Stimulated activated CD4-positive, alpha-beta T cell treated with anti-CD3 and anti-CD28 coated beads, TNF-alpha, amount 100 ng/mL, for 48 hours (primary cell): ENCODE measurements around the gene GALNTL6.

Source experiments
- DNase-seq, 3 donors: peaks; one replicate each; pipeline ENCODE4 v3.0.0-alpha.2; 2020; ENCODE audit warnings: low read depth in 3 of 3

Gene GALNTL6

DNA sequence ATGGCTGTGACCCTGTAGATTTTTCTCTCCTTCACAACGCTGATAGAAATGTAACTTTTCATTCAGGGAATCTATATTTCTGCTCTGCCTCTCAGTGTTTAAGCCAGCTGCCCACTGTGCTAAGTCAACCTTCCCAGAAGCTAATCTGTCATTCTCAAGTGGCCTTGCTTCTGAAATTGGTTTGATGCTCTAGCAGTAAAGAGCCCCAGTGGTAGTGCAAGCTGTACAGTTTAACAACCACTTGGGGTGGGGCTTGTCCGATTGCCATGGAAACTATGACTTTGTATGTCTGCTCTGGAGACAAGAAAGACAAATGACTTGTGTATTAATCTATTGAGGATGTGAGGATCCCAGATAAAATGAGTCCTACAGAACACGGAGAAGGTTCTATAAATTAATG is 734.5 kb downstream of the GALNTL6 start:
- no peak for DNase-seq

DNA sequence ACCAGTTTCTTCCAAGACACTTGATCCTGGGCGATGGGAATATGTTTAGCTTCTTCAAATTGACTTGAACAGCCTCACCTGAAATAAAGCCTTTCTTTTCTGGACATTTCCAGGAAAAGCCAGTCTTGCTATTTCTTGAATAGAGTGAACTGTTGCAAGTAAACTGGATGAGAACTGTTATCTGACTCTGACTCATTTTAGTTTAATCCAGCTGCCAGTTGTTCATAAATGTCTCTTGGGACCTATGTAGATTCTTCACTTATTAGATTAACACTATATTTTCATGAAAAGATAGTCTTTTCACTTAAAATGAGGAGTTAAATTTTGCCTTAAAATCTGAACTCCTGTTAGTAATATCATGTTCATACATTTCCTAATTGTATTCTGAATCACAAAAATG is 740.0 kb downstream of the GALNTL6 start:
- no peak for DNase-seq

DNA sequence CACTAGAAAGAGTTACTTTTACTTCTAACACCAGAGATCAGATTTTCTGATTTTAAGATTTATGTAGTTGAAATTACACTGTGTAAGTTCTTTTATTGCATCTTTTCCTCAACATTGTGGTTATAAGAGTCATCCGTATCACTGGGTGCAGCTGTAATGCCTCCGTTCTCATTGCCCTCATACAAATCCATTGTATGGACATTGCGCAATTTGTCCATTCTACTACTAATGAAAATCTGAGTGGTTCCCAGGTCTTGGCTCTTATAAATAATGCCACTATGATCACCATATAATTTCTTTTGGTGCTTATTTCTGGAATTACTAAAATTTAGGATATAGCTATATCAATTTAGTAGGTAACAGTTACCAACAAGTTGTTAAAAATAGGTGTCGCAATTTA is 741.4 kb downstream of the GALNTL6 start:
- DNase-seq: no peak

DNA sequence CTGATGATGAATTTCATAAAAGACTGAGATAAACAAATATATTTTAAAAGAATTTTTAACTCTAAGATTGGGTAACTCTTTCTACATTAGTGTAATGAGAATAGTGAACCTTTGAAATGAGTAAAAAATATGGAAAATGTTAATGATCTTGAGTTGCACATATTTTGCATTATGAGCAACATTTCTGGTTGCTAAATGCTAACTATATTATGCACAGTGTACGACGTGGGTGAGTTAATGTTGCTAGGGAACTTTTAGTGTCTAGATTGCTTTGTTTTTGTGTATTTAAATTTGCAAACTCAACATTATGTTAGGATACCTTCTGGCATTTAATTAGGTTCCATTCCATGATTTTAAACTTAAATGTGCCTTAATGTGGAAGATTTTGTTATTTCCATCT is 742.5 kb downstream of the GALNTL6 start:
- no peak for DNase-seq

DNA sequence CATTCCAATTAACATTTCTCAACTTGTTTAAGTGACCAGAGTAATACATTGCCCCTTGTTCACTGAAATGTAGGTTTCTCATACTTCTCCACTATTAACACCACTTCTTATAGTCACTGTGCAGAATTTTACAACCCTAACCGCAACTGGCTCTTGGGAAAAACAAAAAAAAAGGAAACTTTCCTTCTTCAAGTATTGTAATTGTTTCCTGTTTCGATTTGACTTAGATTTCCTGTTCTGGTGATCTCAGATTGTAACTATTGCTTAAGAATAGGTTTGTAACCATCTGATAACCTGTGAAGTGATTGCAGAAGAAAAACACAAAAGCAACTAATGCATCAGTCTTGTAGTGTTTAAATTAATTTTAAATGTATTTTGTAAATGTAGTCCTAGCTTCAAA is 760.7 kb downstream of the GALNTL6 start:
- DNase-seq: no peak

DNA sequence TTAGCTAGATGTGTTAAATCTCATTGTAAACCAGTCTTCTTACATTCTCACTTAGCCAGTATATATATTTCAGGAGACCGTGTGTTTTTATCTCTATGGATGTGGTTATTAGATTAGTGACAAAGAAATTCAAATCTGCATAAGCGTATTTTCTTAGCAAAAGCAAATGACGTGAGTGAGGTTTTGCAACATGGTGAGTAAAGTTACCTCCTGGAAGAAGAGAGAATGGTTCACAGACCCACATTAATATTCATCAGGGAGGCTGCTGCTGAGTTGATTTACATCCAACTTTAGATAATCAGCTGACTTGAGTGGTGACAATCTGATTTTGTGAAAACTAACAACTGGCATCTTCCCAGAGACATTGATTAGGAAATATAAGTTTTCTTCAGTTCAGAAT is 765.5 kb downstream of the GALNTL6 start:
- DNase-seq: no peak

DNA sequence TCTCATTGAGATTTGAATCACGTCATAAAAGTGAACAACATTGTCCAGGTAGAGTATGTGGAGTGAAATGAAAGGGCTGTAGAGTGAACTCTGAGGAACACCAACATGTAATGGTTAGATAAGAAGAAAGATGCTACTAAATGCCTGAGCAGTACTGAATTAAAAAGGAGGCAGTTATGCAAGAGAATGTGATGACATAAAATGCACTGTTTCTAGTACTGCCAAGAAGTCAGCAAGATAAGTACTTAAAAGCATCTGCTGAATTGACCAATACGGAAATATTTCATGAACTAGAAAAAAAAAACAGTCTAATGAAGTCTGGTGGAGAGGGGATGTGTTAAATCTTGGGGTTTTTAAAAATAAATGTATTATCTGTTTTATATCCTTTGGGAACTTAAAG is 771.6 kb downstream of the GALNTL6 start:
- DNase-seq: no peak

DNA sequence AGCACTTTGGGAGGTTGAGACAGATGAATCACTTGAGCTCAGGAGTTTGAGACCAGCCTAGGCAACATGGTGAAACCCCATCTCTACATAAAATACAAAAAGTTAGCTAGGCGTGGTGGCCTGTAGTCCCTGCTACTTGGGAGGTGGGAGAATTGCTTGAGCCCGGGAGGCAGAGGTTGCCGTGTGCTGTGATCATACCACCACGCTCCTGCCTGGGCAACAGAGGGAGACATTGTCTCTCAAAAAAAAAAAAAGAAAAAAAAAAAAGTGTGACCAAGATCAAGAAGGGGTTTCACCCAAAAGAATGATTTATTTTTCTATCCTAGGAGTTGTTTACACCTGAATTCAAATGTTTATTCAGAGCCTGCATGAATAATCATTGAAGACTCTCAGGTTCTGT is 783.0 kb downstream of the GALNTL6 start:
- DNase-seq: no peak

DNA sequence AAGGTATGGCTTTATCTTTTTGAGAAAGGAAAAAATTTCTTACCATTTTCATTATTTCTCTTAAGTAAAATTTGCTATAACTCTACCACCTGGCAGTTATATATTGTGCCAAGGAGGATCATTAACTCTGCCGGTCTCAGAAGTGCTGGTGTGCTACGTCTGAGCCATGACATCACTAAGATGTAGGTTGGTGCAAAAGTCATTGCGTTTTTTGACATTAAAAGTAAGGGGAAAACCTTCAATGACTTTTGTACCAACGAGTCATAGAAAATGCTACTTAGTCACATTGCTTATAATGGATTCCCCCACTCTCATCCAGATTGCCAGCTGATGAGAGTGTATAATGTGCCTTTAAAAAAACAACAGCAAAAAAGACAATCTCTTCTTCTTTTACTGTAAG is 786.4 kb downstream of the GALNTL6 start:
- no peak for DNase-seq

DNA sequence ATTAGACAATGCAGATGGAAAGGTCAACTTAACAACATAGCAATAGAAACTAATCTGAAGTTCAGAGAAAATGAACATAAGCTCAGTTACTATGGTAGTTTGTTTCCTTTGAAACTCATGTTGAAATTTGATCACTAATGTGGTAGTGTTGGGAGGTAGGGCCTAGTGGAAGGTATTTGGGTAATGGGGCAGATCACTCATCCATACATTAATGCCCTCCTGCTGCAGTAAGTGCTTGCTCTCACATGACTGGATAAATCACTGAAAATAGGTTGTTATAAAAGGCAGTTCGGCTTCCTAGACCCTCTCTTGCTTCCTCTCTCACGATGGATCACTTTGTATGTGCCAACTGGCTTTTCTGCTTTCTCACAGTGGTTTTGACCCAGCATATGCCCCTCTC is 788.0 kb downstream of the GALNTL6 start:
- no peak for DNase-seq

DNA sequence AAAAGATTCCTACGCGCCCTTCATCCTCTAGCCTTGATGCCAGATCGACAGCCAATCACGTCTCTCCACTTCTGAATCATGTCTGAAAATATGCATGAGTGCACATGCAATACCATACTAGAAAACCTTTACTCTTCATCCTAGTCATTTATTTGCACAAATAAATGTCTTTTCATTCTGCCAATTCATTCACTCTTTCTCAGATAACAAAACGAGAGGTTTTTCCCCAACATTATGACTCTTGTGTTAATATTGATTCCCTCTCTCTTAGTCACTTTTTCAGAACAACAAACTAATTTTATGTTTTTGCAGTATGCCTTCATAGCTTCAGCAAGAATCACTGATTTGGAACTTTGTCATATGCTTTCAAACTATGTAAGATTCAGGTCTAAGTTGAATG is 806.0 kb downstream of the GALNTL6 start:
- DNase-seq: no peak

DNA sequence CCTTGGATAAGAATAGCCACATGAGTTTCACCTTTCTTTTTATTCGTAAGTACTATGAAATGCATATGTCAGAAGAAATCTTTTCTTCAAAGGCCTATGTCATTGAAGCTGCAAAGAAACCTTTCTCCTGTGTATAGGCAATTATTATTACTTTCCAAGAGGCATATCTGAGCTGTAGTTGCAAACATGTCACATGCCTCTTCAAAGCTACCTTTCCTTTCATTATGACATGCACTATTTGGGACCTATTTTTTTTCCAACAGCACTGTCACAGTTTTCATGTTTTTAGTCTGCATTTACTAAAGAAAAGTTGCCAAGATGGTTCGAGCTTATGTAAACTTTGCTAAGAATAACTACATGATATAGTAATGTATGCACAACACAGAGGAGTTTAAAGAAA is 806.6 kb downstream of the GALNTL6 start:
- DNase-seq: no peak

DNA sequence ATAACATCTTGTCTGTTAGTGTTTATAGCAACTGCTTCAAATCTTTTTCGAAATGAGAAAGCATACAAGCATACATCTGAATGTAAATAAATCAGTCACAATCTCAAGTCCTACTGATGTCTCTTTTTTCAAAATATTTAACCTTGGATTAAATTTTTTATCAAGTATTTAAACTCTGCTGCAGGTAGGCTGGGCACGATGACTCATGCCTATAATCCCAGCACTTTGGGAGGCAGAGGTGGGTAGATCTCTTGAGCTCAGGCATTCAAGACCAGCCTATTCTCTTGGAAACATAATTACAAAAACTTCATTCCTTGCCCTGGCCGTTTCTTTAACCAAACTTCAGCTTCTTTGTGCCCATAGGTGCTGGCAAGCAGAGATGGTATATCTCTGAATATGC is 815.1 kb downstream of the GALNTL6 start:
- DNase-seq: no peak

DNA sequence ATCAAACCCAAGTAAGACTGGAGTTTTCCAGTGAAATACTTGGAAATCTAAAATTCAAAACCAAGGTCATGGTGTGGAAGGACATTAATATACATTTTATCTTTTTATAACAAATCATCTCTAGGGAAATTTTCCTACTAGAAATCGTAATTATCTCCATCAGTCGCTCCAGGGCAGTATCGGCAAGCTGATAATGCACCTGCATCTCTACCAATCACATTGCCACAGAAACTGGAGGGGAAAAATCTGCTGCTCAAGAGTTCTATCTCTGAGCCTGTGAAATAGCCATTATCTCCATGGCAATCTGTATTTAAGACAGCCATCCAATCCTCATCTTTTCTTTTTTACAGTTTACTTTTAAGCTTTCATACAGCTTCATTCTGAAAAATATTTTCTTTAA is 817.1 kb downstream of the GALNTL6 start:
- no peak for DNase-seq

DNA sequence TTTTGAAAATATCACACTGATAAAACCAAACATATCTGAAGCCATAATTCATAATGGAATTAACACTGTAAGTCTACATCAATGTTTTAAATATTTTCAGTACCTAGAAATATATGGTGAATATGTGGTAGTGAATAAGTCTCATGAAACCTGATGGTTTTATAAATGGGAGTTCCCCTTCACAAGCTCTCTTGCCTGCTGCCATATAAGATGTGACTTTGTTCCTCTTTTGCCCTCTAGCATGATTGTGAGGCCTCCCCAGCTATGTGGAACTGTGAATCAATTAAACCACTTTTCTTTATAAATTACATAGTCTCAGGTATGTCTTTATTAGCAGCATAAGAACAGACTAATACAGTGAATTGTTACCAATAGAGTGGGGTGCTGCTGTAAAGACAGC is 818.6 kb downstream of the GALNTL6 start:
- DNase-seq: no peak

DNA sequence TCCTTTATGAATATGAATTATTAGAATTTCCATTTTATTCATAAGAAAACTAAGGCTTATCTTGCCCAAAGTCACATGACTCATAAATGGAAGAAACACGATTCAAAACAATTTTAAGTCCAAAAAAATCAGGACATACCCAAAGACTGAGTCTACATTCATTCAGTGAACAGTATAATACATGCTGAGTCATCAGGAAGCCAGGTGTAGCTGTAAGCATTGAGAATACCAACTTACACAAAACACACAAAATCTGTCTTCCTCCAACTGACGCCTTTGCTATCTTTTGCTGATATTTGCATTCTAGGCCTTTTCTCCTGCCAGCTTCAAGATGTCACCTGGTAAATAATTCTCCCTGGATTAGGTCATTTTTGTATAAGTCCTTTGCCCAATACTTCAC is 835.3 kb downstream of the GALNTL6 start:
- no peak for DNase-seq

DNA sequence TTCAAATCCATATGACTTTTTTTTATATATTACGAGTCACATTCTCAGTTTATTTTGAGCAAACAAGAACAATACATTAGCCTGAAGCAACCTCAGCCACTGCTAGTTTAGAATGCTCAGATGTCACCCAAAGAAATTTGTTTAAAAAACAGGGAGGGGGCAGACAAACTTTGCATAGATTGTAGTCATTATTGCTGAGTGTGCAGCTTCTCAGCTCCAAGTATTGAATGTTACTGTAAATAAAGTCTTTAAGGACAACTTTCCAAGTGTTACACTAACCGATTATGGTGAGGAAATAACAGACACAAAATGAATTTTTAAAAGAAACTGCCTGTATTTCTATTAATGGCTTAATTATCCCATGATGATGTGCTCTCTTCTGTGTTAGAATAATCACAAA is 835.9 kb downstream of the GALNTL6 start:
- no peak for DNase-seq

DNA sequence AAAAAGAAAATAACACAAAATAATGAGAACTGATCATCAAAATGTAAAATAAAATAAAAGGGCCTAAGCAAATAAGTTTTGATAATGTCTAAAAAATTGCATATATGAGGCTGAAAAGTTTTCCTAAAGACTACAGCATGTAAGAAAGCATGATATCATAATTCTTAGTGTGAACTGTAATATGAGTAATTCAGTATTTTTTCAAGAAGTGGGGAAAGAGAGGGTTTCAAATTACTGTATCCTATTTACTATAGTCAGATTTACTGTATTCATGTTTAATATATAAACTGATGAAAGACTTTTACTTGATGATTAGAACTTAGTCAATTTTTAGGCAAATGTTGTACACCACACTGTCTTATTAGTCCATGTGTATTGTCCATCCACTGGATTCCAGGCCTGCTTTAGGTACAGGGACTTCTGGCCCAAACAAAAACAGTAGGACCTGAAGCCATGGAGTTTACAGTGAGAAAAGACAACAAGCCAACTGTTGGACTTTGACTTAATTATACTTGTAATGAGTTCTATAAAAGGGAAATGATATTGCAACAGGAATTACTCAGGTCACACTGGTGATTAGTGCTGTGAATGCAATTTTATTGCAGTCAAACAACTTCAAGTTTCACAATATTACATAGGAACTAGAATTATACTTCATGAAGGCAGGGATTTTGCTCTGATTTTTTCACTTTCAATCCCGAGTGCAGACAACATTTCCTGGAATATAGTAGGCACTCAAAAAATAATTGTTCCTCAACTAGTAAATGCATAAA is 837.7 kb downstream of the GALNTL6 start:
- DNase-seq: no peak

DNA sequence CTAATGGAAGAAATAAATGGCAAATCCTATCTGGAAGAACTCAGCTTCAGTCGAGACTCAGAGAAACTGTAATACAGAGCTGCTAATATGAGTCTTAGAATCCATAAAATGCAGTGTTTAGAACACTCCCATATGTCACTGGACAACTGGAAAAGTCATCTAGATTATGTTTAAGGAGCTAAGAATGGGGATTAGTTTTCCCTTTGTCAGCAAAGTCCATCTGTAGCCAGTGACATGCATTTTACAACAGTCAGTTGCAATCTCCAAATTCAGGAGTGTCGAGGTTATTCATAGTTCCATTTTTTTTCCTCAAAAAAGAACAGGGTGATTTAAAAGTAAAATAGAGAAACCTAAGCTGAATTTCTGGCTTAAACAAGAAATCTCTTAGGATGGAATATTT is 838.8 kb downstream of the GALNTL6 start:
- DNase-seq: no peak

DNA sequence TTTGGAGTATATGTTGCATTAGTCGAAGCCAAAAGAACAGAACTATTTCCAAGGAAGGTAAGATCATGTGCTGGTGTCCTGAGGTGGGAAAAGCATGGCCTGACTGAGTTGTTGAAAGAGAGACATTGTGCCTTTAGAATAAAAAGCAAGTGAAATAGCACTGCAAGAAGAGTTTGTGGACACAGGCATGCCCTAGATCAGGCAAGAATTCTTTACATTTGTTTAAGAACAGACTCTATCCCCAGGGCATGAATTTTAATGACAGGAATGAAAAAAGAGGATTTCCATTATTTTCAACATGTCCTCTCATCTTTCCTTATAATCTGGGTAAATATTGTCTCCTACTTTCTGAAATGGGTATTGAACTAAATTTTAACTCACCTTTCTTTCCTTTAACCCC is 839.2 kb downstream of the GALNTL6 start:
- DNase-seq: no peak

DNA sequence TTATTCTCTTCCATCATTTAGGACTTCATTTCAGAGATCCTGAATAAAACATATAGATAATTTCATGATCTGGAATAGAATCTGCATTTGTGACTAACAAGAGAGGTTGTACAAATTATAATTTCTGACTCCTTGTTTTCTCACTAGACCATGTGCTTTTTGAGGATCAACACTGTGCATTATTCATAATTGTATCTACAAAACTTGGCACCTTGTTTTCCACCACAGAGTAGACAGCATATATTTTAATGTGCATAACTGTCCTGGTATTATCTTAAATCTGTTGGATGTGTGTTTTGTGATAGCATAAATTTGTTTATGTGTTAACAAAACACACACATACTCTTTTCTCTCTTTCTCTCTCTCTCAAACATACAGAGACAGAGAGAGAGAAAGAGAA is 840.5 kb downstream of the GALNTL6 start:
- no peak for DNase-seq

DNA sequence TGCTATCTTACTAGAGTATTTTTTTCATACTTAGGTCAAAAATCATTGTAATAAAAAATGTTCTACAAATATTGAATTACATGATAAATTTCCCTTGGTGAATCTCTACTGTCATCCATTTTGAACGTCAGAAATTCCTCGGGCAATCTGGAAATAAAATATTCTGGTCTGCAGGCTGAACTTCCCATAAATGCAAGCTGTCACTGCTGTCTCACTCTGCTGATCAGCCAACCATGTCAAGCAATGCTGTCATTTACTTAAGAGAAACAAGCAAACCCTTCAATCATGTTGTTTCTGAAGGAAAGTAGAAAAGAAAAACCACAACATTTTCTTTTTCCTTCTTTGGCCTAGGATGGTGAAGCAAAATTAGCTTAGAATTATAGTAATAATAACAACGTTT is 841.3 kb downstream of the GALNTL6 start:
- no peak for DNase-seq

DNA sequence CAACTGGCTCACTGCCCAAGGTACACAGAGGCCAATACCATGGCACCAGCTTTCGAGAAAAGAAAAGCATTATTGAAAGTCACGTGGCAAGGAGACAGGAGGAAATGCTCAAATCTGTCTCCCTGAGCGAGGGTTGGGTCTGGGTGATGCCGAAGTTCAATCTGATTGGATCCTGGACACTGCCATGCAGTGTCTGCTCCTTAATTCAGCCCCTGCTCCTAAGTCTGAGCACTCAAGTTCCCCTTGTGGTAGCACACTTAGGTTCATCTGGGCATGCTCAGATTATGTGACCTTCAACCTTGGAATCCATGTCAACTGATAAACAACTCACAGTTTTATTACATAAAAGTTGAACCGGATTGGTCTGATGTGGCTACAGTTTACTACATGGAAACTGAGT is 842.9 kb downstream of the GALNTL6 start:
- no peak for DNase-seq

DNA sequence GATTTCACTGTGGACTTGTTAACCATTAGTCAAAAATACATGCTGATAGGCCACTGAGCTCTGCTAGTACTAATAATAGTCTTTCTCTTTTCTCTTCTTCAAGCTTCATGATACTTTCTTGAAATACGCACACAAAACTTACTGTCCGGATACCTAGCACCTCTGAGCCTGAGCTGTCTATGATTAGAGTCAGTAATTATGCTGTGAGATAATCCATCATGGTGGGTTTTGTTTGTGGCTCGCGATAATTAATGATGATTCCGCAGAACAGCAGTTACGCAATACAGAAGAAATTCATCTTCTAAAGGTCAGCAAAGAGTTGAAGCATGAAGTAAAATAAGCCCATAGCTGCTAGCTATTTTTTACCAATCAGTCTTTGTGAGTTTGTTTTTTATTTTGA is 843.9 kb downstream of the GALNTL6 start:
- DNase-seq: no peak
